SK-N-MC (cell line): ENCODE data around the gene HLA-E.

Experiments
- EZH2 ChIP-seq: fragments of 200-600 bp; sonication (generic); IDR thresholded peaks from one replicate; pipeline ENCODE4 v1.6.1; 2017; ENCODE audit warnings: antibody characterized with exemption
- FOXP2 ChIP-seq: optimal IDR thresholded peaks from 2 replicates; pipeline ENCODE3; 2011; ENCODE audit warnings: mild to moderate bottlenecking, moderate library complexity; ENCODE audit not compliant: insufficient read depth; ENCODE audit errors: extremely low read length, control extremely low read depth
- POLR2AphosphoS5 ChIP-seq: IDR thresholded peaks from 2 replicates; pipeline ENCODE4 v1.6.1; 2012; ENCODE audit warnings: mild to moderate bottlenecking, low read depth, low read length, borderline replicate concordance

DNA sequence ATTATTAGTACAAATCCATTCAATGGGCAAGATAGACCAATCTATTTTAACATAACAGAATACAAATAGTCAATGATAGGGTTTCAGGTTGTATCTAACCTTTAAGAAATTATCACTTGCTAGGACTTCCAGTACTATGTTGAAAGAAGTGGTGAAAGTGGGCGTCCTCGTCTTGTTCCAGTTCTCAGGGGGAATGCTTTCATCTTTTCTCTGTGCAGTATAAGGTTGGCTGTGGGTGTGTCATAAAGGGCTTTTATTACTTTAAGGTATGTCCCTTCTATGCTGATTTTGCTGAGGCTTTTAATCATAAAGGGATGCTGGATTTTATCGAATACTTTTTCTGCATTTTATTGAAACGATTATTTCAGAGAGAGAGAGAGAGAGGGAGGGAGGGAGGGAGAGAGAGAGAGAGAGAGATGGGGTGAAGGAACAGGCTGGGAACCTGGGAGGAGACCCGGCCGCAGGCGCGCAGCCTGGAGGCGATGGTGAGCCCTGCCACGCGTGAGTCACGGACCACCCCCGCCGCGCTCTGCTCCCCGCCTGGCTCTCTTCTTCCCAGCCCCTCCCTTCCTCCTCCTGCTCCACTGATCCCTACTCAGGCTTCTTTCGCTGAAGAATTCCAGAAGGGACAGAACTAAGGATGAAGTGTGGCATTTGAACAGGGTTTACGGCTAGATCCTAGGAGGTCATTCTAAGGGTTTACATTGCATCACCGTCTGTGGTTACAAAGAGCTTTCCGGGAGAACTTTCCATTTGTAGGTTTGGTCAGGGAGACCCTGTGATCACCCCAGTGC is 45.5 kb upstream of the HLA-E start:
- TF ChIP-seq EZH2 (no peak), POLR2AphosphoS5 (no peak), FOXP2 (no peak)
